Measurements from ENCODE around the gene SPIRE1.
"Not testable (repeated sequence)": the region's sequence is repeated elsewhere in the genome, so short reads cannot be mapped to it uniquely, and the experiment has no call there.

Gene SPIRE1

DNA sequence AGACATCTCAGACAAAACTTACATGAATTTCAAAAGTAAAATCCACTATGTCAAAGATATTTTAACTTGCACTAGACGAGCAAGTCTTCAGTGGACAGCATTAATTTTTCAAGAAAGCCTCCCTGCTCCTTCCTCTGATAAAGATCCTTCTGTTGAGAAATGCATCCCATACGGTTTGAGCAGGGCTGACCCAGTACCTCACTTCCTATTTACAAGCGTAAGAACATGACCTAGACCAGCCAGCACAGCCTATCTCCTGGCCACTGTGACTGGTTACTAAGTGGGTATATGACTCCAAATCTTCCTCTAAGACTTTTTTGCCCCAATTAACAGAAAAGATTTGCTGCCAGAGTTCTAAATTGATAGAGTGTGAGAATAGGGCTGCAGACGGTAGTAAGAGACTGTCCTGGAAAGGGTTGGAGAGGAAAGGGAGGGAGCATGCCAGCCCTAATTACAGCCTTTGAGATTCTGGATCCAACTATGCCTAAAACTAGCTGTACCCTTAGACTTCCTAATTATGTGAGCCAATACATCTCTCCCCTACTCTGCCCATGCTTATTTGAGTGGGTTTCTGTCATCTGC lies 141.8 kb downstream of the SPIRE1 start:
- no peak for DNase-seq (ENCODE audit: low read depth)

DNA sequence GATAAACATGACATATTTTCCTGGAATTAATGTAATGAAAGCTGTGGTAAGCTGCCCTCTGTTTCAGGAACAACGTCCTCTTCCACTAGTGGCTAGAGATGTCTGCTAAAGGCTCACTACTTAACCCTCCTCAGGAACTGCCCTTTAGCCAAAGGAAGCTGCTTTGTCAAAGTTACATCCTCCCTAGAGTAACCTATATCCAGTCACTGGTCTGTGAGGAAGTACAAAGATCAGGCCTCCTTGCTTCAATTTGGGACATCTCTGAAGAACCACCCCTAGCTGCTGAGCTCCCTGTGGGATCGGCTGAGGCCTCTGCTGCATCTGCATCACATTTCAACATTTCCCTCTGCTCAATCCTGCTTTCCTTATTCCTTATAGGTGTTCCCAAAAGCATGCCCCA lies 142.4 kb downstream of the SPIRE1 start:
- no peak for DNase-seq (ENCODE audit: low read depth)
- no peak overlapping the region for H3K4me3 ChIP-seq (ENCODE audit: low read depth, low read length)

More for the DNA sequence above, 141.8 kb downstream of the SPIRE1 start:
- H3K4me3 ChIP-seq (ENCODE audit: low read depth, low read length), result no peak overlapping the region

DNA sequence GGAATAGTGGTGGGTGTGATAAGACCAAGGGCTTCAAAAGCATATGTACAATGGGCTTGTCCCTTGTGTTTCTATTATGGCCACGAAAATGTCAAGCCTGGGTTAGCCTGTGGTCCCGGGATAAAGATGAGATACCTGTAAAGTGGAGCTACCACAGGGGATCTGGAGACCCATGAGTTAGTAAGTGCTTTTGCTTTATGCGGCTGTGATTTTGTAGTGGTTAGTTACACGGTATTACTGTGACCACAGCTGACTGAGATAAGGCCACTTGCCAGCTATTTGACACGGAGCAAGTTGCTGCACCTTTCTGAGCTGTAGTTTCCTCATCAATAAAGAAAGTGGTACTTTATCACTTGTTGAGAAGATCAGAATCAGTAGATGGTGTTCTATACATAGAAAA lies 150.9 kb downstream of the SPIRE1 start:
- H3K4me3 ChIP-seq (ENCODE audit: low read depth, low read length), result no peak overlapping the region
- DNase-seq (ENCODE audit: low read depth), result no peak

DNA sequence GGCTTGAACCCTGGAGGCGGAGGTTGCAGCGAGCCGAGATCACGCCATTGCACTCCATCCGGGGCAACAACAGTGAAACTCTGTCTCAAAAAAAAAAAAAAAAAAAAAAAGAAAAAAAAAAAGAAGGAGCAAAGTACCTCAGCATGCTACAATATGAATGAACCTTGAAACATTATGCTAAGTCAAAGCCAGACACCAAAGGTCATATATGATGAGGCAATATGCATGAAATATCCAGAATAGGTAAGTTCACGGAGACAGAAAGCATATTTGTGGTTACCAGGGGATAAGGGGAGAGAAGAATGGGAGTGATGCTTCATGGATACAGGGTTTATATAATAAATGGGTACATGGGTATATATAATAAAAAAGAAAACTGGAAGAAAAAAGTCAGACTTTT lies 156.9 kb downstream of the SPIRE1 start:
- no peak overlapping the region for H3K4me3 ChIP-seq (ENCODE audit: low read depth, low read length)
- no peak for DNase-seq (ENCODE audit: low read depth)

DNA sequence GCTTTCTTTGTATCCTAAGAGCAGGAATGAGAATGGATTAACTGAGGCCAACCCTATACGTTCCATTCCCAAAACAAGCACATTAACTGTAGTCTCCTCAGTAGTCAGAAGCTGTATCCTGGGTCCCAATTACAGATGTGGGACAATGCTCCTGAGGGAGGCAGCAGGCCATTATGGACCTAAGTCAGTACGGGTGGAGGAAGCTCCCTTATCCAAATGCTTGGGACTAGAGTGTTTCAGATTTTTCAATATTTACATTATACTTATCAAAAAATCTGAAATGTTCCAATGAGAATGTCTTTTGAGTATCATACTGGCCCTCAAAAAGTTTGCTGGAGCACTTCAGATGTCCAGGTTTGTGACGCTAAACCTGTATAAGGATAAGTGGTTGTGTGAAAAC lies 160.1 kb downstream of the SPIRE1 start:
- no peak overlapping the region for H3K4me3 ChIP-seq (ENCODE audit: low read depth, low read length)
- no peak for DNase-seq (ENCODE audit: low read depth)

DNA sequence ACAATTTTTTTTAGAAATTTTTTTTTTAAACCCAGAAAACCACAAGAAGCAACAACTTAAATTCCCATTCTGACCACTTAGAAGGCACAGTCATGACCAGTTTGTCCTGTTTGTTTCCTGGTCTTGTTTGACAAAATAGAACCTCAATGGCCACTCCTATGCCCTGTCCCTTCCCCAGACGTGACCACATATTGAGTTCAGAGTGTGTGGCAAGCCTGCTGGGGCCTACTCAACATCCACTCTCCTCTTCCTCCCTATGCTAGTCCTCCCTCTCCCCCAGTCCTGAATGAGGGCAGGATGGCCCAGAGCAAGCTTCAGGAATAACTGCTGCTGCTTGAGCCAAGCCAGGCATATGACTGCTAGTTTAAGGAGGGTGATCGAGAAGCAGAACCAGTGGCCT lies 160.6 kb downstream of the SPIRE1 start:
- DNase-seq (ENCODE audit: low read depth), result no peak
- no peak overlapping the region for H3K4me3 ChIP-seq (ENCODE audit: low read depth, low read length)

DNA sequence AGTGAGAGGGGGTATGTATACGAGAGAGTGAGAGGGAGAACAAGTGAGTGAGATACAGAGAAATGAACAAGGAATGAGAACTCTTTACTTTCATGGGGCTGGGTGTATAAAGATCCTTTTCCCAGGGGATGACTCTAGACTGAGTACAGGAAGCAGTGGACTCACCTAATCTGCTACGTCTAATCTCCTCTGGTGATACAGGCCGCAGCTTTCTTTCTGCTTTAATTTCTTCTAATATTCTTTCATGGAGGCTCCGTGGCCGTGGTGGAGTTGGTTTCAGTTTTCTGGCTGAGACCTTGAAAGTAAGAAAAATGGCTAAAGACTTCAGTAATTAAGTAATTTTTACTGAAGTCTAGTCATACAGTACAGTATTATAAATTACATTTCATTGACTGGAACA lies 165.0 kb downstream of the SPIRE1 start:
- DNase-seq (ENCODE audit: low read depth), result no peak

DNA sequence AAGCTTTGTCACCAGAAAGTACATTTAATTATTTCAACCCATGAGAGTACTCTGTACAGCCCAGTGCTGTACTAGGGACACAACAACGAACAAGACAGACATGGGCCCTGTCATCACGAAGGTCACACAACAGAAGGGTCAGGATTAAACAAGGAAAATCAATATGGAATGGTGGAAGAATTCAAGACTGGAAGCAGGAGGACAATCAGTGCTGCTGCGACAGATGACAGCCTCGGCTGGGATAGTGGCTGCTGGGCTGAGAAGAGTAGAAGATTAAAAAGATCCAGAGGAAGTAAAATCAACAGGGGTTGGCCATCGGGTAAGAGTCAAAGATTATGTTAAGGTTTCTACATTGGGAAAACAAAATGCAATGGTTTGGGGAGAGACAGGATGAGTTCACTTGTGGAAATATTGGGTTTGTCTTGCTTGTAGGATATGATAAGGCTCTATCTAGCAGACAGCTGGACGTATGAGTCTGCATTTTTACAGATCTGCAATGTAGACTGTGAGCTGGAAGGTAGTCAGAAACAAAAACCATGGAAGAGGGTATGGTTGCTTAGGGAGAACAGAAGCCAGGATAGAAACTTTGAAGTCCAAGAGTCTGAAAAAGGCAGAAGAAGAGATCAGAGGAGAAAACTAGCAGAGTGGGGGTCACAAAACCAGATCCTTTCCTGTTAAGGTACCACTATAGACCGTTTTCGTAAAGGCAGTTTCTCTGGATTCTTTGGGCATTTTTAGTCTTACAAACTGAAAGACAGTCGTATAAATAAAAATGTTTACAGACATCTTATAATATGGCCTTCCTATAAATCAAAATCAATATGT lies 166.1 kb downstream of the SPIRE1 start:
- DNase-seq (ENCODE audit: low read depth), result no peak
- no peak overlapping the region for H3K4me3 ChIP-seq (ENCODE audit: low read depth, low read length)

More for the DNA sequence above, 165.0 kb downstream of the SPIRE1 start:
- H3K4me3 ChIP-seq (ENCODE audit: low read depth, low read length), result no peak overlapping the region

DNA sequence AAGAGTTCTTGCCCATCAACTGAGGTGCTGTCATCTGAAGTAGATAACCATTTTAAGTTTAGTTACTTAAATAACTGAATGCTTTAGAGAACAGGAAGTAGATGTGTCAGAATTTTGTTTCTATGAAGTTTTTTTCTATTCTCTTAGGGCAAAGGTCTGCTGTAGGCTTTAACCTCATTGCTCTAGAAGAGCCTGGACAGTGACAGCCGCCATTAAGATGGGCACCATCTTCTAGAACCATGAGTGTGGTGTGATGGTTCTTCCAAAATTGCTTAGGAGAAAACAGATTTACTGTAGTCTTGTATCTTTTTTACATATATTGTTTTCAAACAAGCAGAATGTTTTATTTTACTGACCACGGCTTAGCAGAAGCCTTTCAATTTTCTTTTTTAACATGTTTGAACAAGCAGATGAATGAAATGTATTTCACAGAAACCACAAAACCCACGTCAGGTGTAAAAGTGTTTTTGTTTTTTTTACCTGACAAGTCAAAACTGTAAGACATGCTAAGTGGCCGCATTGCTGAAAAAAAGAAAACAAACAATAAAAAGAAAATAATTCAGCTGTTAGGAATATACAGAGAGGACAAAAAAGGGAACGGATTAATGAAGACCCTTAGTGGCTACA lies 172.3 kb downstream of the SPIRE1 start:
- no peak for DNase-seq (ENCODE audit: low read depth)
- no peak overlapping the region for H3K4me3 ChIP-seq (ENCODE audit: low read depth, low read length)

DNA sequence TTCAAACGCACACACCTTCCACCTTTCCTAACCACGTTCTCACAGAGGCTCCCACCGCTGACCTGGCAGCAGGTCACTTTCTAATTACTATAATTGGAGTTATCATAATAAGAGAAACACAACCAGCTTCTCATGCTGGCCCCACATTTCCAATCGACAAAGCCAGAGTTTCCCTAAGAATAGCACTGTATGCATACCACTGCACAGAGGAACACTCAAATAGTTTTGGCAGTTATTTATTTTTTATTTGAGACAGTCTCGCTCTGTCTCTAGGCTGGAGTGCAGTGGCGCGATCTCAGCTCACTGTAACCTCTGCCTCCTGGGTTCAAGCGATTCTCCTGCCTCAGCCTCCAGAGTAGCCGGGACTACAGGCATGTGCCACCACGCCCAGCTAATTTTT lies 176.0 kb downstream of the SPIRE1 start:
- not testable (repeated sequence) for H3K4me3 ChIP-seq (ENCODE audit: low read depth, low read length); DNase-seq (ENCODE audit: low read depth)

DNA sequence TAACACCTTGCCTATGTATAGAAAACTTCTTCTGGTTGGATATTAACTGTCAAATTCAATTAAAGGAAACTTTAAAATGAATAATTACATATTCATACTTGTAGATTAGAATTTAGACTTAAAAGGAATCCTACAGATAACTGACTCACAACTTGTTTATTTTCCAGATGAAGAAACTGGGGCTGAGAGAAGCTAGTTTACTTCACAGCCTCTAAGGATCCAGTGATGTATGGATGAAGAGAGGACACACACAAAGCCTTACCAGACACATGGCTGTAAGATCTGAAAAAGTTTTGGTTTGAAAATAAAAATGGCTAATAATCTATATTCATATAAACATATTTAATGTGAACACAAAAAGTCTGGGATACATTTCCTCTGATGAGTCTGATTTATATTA lies 177.9 kb downstream of the SPIRE1 start:
- no peak for DNase-seq (ENCODE audit: low read depth)
- H3K4me3 ChIP-seq (ENCODE audit: low read depth, low read length), result no peak overlapping the region

DNA sequence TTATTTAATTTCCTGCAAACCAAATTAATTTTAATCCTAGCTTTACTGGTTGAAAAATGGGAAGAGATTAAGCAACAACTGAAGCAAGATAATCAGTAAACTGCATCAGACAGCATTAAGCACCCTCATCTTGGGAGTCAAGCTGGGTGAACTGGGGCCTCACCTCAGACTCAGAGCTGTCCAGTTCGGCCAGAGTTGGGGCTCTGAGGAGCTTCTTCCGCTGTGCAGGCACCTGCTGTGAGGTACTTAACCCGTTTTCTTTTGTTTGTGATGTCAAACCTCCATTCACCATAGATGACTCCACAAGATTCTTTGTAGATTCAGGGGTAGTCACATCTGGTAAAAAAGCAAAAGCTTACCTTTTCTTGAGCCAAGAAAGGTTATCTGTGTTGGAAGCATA lies 178.4 kb downstream of the SPIRE1 start:
- no peak for DNase-seq (ENCODE audit: low read depth)

DNA sequence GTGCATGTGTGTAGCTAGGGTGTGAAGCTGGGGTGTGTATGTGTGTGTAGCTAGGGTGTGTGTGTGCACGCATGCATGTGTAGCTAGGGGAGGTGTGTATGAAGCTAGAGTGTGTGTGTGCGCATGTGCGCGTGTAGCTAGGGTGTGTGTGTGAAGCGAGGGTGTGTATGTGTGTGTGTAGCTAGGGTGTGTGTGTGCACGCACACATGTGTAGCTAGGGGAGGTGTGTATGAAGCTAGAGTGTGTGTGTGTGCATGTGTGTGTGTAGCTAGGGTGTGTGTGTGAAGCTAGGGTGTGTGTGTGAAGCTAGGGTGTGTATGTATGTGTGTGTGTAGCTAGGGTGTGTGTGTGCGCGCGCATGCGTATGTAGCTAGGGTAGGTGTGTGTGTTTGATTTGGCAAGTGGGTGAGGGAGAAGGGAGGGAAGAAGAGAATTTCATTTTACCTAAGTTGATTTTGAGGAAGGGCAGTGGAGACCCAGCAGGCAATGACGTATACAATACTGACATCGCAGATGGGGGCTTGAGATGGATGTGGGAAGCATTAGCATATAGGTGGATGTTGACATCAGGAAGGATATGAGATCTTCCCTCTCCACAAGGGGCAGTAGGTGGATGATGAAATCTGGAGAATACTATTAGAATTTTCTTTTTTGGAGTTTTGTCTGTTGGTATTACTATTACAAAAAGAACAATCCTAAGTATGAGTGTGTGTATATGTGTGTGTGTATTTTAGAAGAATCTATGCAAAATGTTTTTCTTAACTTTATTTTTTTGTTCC lies 179.4 kb downstream of the SPIRE1 start:
- no peak for DNase-seq (ENCODE audit: low read depth)
- no peak overlapping the region for H3K4me3 ChIP-seq (ENCODE audit: low read depth, low read length)

More for the DNA sequence above, 178.4 kb downstream of the SPIRE1 start:
- no peak overlapping the region for H3K4me3 ChIP-seq (ENCODE audit: low read depth, low read length)

DNA sequence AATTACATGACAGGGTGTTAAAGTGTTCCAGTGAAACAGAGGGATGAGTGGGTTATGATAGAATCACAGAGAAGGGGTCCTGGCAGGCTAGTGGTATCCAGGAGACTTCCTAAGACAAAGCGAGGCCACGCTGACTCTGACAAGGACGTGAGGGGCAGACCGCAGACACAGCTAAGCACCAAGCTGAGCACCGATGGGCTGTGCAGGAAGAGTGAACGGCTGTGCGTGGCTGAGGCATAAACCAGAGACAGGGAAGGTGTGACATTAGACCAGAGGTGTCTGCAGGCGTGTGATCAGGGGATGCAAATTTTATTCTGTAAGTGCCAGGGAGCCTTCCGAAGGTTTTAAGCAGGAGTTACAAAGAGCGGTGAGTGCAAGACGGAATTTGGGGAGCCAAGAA lies 180.3 kb downstream of the SPIRE1 start:
- H3K4me3 ChIP-seq (ENCODE audit: low read depth, low read length), result no peak overlapping the region
- DNase-seq (ENCODE audit: low read depth), result no peak

DNA sequence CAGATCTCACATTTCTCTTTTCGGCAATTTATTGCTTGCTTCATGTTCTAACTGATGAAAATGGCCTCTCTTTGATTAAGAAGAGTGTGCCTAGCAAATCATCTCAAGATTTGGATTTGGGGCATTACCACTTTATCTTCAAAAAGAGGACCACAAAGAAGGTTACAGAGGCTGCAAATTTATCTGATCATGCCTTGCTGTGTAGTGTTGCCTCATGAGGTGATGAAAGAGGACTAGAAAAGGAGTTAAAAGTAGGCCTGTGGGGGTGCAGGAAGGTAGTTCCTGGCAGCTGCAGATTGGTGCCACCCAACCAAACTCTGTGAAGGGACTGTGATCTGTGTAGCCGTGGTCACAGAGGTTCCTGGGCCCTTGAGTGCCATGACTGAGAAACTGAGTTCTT lies 181.0 kb downstream of the SPIRE1 start:
- no peak overlapping the region for H3K4me3 ChIP-seq (ENCODE audit: low read depth, low read length)
- DNase-seq (ENCODE audit: low read depth), result no peak

DNA sequence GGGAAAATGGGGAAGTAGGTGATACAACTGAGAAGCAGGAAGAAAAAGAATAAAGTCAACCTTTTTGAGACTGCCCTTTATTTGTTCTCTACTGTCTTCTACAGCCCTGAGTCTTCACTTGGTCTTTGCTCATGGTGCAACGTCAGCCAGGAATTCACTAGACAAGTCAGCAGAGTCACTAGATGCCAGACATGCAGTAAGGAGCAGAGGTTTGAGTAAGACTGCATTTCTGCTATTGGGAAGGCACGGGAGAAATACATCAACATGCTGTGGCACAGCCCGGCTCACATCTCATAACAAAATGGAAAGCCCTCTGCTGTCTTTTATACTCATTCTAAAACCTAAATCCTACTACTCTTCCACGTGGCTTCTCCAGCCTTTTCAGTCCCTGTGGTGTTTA lies 183.0 kb downstream of the SPIRE1 start:
- no peak for DNase-seq (ENCODE audit: low read depth)
- H3K4me3 ChIP-seq (ENCODE audit: low read depth, low read length), result no peak overlapping the region

DNA sequence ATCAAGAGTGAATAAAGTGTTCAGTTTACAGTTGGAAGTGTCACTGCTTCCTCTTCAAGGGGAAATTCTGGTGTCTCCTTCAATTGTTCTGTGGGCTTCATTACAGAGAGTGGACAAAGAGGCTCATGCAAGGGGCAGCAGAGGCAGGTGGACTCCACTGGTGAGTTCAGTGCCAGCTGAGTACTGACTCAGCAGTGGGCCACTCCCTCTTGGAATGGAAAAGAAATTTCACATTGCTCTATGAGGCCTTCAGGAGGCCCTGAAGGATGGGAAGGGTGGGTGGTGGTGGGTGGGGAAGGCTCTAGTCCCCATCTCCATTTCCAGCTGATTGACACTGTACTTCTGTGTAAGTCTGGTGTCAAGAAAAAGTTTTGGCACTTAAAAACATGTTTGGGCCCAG lies 183.8 kb downstream of the SPIRE1 start:
- H3K4me3 ChIP-seq (ENCODE audit: low read depth, low read length), result no peak overlapping the region
- no peak for DNase-seq (ENCODE audit: low read depth)

DNA sequence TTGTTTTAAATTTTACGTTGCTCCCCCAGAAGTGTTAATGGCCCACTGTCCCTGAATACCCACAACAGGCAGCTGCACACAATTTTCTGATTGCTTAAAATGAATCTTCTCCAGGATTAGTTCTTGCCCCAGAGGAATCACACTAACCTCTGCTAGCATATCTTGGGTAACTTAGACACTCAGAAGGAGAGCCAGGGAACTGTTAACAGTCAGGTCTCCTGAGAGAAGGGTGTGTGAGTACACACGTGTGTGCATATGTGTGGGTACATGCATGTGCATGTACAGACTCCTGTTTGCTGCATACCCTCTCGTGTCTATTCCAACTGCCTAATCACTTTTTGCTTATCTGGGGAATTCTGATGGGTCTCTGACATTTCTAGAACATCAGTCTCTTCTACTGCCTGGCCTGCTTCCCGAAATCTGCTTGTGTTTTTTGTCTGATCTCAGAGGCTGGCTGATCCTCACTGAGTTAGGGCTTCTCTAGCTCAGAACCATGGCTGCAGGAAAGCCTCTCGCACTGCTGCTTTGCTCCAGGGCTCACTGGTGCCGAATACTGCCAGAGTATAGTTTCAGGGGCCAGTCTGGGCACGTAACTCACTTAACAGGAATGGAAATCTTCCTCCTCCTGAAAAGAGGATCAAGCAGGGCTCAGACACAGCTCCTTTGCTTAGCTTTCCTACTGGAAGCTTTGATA lies 187.4 kb downstream of the SPIRE1 start:
- H3K4me3 ChIP-seq (ENCODE audit: low read depth, low read length), result no peak overlapping the region
- no peak for DNase-seq (ENCODE audit: low read depth)

DNA sequence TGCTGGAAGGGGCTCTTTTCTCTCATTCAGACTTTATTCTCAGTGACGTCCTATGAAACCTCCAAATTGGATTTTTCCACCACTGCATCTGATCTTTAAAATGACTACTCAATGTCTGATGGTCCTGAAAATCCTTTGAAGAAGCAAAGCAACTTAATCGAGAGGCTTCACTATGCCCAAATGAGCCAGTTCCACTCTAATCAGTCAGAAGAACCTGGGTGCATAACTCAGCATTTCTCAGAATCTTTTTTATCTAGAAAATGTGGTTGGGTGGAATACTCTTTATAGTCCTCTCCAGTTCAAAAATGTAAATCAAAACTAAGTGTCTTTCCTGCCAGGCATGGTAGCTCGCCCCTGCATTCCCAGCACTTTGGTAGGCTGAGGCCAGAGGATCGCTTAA lies 189.5 kb downstream of the SPIRE1 start:
- H3K4me3 ChIP-seq (ENCODE audit: low read depth, low read length), result no peak overlapping the region
- no peak for DNase-seq (ENCODE audit: low read depth)

DNA sequence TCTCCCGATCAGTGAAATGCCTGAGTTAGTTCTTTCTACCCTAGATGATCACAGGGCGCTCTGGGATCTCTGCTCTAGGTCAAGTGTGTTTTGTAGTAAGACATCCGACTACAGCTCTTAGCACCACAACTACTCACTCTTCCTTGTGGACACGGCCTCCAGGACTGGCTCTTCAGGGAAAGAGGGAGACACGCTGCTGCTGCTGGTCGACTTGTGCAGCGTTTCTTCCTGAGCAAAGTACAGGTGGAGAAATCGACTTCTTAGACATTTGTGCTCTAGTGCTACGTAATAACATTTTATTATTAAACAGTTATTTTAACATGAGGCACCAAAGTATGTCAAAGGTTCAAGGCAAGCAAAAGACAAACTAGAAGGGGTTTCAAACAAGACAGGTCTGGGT lies 193.2 kb downstream of the SPIRE1 start:
- DNase-seq (ENCODE audit: low read depth), result no peak
- no peak overlapping the region for H3K4me3 ChIP-seq (ENCODE audit: low read depth, low read length)

Measured in skeletal muscle cell (primary cell).